ENCODE data around the gene DYSF.

Gene DYSF

GRCh38 chr2:71599038-71599437, 145.7 kb downstream of the DYSF start:
- DNase-seq (ENCODE audit: low read depth), result no peak

GRCh38 chr2:71599646-71600236, 146.4 kb downstream of the DYSF start:
- DNase-seq (ENCODE audit: low read depth), result no peak
- H3K4me3 ChIP-seq (ENCODE audit: control insufficient read depth, low read depth, low read length), result no peak overlapping the region
- no peak for TF ChIP-seq CTCF (IDR thresholded peaks at IDR 0.05; ENCODE audit: control insufficient read depth, insufficient read depth, low read depth, low read length, missing control alignments)

More at GRCh38 chr2:71599038-71599437, 145.7 kb downstream of the DYSF start:
- no peak overlapping the region for H3K4me3 ChIP-seq (ENCODE audit: control insufficient read depth, low read depth, low read length)
- TF ChIP-seq CTCF (IDR thresholded peaks at IDR 0.05; ENCODE audit: control insufficient read depth, insufficient read depth, low read depth, low read length, missing control alignments), result no peak

GRCh38 chr2:71600555-71600954, 147.2 kb downstream of the DYSF start:
- DNase-seq (ENCODE audit: low read depth), result no peak
- H3K4me3 ChIP-seq (ENCODE audit: control insufficient read depth, low read depth, low read length), result no peak overlapping the region
- TF ChIP-seq CTCF (IDR thresholded peaks at IDR 0.05; ENCODE audit: control insufficient read depth, insufficient read depth, low read depth, low read length, missing control alignments), result no peak

- H3K4me3 ChIP-seq (ENCODE audit: control insufficient read depth, low read depth, low read length), result no peak overlapping the region
- no peak for DNase-seq (ENCODE audit: low read depth)
- no peak for TF ChIP-seq CTCF (IDR thresholded peaks at IDR 0.05; ENCODE audit: control insufficient read depth, insufficient read depth, low read depth, low read length, missing control alignments)
Measured at GRCh38 chr2:71601136-71602114, 148.1 kb downstream of the DYSF start.

DNA sequence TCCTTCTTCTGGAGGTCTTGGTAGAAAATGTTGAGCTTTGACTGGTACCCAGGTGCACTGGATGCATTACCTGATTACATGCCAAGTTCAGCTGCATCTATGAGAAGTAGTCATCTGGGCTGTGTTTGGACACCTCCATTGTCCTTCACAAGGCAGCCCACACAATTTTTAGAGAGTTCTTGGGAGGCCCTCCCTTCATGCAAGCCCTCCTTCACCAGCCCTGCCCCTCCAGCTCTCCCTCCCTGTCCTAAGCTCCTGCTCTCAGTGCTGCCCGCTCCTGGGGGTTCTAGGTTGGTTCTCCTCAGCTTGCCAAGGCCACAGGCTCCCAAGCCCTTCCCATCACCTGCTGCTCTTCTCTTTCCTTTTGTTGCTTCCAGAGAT, 148.7 kb downstream of the DYSF start:
- no peak for TF ChIP-seq CTCF (IDR thresholded peaks at IDR 0.05; ENCODE audit: control insufficient read depth, insufficient read depth, low read depth, low read length, missing control alignments)
- no peak overlapping the region for H3K4me3 ChIP-seq (ENCODE audit: control insufficient read depth, low read depth, low read length)
- no peak for DNase-seq (ENCODE audit: low read depth)

- DNase-seq (ENCODE audit: low read depth), result no peak
- no peak for TF ChIP-seq CTCF (IDR thresholded peaks at IDR 0.05; ENCODE audit: control insufficient read depth, insufficient read depth, low read depth, low read length, missing control alignments)
- no peak overlapping the region for H3K4me3 ChIP-seq (ENCODE audit: control insufficient read depth, low read depth, low read length)
Measured at GRCh38 chr2:71602581-71602980, 149.2 kb downstream of the DYSF start.

Data from AG09309 (cell line).